MV-4-11 (cell line): Measurements from ENCODE around the gene PCDHA8.
"Not testable (repeated sequence)": the region's sequence is repeated elsewhere in the genome, so short reads cannot be mapped to it uniquely, and the experiment has no call there.

Experiments
- DNase-seq: peaks from one replicate; lab custom pipeline; 2025; lab: John Stamatoyannopoulos, UW

The PCDHA8 gene

DNA sequence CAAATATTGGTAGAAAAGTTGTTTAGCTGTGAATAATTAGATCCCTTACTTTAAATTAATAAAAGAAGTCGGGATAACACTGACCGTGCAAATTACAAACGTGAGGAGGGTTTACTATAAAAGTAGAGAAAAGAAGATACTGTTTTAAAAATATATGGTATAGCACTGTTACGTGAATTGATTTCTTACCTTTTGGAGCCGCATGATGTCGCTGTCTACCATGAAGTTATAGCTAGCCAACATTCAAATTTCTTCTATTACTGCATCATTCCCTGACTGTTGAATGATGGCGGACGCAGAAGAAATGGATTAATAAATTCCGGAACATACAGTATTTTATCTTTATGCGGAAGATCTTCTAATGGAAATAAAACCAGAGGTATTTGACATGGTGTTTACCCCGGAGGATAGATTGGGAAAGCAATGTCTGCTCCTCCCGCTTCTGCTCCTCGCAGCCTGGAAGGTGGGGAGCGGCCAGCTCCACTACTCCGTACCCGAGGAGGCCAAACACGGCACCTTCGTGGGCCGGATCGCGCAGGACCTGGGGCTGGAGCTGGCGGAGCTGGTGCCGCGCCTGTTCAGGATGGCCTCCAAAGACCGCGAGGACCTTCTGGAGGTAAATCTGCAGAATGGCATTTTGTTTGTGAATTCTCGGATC, 13.2 kb upstream of the PCDHA8 start, which contains the start of gene PCDHA6:
Gene PCDHA6, plus strand, starts transcription at position 257 of the 658 bp plus-strand sequence. Its CDS starts 132 bp downstream, at position 389.
- no peak for DNase-seq

GRCh38 chr5:140828362-140828737, 12.6 kb upstream of the PCDHA8 start:
- no peak for DNase-seq

- DNase-seq, result not testable (repeated sequence)
These were observed 11.2 kb upstream of the PCDHA8 start for GRCh38 chr5:140829511-140830501.

DNA sequence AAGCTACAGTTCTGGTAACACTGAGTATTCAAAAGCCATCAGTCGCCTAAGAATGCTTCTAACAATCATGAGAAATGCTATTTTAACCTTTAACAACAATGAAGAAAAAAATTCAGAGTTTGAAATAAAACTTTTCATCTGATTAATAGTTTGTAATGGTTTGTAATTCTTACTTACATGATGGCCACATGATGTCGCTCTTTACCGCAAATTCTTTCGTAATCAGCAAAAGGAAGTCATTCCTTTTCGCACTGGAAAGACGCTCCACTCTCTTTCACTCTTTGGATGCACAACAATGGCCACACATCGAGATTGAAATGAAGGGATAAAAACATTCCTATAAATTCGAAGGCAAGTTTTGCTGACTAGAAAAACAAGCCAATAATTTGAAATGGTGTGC, 7.0 kb upstream of the PCDHA8 start, which contains the start of gene PCDHA7:
Gene PCDHA7, plus strand, starts transcription at position 277 of the 400 bp plus-strand sequence. Its CDS starts 115 bp downstream, at position 392.
- DNase-seq, result peak; percentile 15

DNA sequence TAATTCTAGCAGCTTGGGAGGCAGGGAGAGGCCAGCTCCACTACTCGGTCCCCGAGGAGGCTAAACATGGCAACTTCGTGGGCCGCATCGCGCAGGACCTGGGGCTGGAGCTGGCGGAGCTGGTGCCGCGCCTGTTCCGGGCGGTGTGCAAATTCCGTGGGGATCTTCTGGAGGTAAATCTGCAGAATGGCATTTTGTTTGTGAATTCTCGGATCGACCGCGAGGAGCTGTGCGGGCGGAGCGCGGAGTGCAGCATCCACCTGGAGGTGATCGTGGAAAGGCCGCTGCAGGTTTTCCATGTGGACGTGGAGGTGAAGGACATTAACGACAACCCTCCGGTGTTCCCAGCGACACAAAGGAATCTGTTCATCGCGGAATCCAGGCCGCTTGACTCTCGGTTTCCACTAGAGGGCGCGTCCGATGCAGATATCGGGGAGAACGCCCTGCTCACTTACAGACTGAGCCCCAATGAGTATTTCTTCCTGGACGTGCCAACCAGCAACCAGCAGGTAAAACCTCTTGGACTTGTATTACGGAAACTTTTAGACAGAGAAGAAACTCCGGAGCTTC, 6.5 kb upstream of the PCDHA8 start:
- not testable (repeated sequence) for DNase-seq

DNA sequence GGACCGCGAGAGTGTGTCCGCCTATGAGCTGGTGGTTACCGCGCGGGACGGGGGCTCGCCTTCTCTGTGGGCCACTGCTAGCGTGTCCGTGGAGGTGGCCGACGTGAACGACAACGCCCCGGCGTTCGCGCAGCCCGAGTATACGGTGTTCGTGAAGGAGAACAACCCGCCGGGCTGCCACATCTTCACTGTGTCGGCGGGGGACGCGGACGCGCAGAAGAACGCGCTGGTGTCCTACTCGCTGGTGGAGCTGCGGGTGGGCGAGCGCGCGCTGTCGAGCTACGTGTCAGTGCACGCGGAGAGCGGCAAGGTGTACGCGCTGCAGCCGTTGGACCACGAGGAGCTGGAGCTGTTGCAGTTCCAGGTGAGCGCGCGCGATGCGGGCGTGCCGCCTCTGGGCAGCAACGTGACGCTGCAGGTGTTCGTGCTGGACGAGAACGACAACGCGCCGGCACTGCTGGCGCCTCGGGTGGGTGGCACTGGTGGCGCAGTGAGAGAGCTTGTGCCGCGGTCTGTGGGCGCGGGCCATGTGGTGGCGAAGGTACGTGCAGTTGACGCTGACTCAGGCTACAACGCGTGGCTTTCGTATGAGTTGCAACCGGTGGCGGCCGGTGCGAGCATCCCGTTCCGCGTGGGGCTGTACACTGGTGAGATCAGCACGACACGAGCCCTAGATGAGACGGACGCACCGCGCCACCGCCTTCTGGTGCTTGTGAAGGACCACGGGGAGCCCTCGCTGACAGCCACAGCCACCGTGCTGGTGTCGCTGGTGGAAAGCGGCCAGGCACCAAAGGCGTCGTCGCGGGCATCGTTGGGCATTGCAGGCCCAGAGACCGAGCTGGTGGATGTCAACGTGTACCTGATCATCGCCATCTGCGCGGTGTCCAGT, 5.1 kb upstream of the PCDHA8 start:
- DNase-seq, result no peak

DNA sequence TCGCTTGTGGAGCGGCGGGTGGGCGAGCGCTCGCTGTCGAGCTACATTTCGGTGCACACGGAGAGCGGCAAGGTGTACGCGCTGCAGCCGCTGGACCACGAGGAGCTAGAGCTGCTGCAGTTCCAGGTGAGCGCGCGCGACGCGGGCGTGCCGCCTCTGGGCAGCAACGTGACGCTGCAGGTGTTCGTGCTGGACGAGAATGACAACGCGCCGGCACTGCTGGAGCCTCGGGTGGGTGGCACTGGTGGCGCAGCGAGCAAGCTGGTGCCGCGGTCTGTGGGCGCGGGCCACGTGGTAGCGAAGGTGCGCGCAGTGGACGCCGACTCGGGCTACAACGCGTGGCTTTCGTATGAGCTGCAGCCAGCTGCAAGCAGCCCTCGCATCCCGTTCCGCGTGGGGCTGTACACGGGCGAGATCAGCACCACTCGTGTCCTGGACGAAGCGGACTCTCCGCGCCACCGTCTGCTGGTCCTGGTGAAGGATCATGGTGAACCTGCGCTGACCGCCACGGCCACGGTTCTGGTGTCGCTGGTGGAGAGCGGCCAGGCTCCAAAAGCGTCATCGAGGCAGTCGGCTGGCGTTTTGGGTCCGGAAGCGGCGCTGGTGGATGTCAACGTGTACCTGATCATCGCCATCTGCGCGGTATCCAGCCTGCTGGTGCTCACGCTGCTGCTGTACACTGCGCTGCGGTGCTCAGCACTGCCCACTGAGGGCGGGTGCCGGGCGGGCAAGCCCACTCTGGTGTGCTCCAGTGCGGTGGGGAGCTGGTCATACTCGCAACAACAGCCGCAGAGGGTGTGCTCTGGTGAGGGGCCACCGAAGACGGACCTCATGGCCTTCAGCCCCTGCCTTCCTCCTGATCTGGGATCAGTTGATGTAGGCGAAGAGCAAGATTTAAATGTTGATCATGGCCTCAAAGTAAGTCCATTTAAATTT, 2.1 kb downstream of the PCDHA8 start:
- DNase-seq, result no peak

DNA sequence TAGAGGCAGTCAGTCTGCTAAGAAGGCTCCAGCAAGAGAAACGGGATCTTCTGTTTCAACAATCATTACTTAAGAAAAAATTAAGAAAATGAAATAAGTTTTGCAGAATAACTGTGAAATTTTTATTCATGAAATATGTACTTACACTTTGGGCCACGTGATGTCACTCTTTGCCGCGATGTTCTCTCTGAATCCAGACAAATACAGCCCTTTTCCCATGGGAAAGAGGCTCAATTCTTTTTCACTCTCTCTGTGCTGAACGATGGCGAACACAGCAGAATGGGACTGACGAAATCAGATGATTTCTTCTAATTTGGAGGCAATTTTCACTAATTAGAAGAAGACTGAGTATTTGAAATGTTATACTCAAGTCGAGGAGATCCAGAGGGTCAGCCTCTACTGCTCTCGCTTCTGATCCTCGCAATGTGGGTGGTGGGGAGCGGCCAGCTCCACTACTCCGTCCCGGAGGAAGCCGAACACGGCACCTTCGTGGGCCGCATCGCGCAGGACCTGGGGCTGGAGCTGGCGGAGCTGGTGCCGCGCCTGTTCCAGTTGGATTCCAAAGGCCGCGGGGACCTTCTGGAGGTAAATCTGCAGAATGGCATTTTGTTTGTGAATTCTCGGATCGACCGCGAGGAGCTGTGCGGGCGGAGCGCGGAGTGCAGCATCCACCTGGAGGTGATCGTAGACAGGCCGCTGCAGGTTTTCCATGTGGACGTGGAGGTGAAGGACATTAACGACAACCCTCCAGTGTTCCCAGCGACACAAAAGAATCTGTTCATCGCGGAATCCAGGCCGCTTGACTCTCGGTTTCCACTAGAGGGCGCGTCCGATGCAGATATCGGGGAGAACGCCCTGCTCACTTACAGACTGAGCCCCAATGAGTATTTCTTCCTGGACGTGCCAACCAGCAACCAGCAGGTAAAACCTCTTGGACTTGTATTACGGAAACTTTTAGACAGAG, 7.4 kb downstream of the PCDHA8 start, which contains the start of gene PCDHA9:
Gene PCDHA9, plus strand, starts transcription at position 244 of the 964 bp plus-strand sequence. Its CDS starts 114 bp downstream, at position 358.
- not testable (repeated sequence) for DNase-seq

GRCh38 chr5:140849831-140850634, 9.0 kb downstream of the PCDHA8 start:
- not testable (repeated sequence) for DNase-seq

GRCh38 chr5:140855772-140856674, 15.0 kb downstream of the PCDHA8 start, which contains the start of gene PCDHA10:
Gene PCDHA10 (plus strand): TSS chr5:140855897. CDS start chr5:140856049, 152 bp downstream.
- DNase-seq, result no peak

- DNase-seq, result no peak
These were observed 16.4 kb downstream of the PCDHA8 start for GRCh38 chr5:140857177-140857986.

- no peak for DNase-seq
These were observed 16.9 kb downstream of the PCDHA8 start for GRCh38 chr5:140857987-140858240.

- no peak for DNase-seq
These were observed 21.7 kb downstream of the PCDHA8 start for GRCh38 chr5:140862441-140863295.

DNA sequence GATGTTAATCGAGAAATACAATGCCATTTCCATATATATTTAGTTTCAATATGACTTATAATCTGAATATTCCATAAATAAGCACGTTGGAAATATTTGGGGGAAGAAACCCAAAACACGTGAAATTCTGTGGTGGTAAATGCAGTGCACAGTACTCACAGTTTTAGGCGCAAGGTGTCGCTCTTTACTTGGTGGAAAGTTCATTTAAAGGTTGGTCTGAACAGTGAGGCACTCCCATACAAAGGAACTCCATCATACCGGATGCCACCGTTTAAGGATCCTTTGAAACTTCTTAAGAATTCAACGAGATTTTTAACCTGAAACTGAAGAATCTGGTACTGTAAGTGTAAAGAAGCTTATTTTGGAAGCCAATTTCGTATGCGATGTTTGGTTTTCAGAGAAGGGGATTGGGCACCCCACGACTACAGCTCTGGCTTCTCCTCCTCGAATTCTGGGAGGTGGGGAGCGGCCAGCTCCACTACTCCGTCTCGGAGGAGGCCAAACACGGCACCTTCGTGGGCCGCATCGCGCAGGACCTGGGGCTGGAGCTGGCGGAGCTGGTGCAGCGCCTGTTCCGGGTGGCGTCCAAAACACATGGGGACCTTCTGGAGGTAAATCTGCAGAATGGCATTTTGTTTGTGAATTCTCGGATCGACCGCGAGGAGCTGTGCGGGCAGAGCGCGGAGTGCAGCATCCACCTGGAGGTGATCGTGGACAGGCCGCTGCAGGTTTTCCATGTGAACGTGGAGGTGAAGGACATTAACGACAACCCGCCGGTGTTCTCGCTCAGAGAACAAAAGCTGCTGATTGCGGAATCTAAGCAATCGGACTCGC, 28.0 kb downstream of the PCDHA8 start, which contains the start of gene PCDHA11:
Gene PCDHA11, plus strand, starts transcription at position 237 of the 834 bp plus-strand sequence. Its CDS starts 147 bp downstream, at position 384.
- DNase-seq, result no peak
